HG03439 (cell line): Measurements from ENCODE around the gene BMPR2.

ENCODE experiments used
- ATAC-seq: cut with Tn5 transposase; IDR thresholded peaks from one replicate; pipeline ENCODE4 v1.9.1; 2021; ENCODE audit warnings: mild to moderate bottlenecking, moderate library complexity; ENCODE audit not compliant: unreplicated experiment

Gene BMPR2

DNA sequence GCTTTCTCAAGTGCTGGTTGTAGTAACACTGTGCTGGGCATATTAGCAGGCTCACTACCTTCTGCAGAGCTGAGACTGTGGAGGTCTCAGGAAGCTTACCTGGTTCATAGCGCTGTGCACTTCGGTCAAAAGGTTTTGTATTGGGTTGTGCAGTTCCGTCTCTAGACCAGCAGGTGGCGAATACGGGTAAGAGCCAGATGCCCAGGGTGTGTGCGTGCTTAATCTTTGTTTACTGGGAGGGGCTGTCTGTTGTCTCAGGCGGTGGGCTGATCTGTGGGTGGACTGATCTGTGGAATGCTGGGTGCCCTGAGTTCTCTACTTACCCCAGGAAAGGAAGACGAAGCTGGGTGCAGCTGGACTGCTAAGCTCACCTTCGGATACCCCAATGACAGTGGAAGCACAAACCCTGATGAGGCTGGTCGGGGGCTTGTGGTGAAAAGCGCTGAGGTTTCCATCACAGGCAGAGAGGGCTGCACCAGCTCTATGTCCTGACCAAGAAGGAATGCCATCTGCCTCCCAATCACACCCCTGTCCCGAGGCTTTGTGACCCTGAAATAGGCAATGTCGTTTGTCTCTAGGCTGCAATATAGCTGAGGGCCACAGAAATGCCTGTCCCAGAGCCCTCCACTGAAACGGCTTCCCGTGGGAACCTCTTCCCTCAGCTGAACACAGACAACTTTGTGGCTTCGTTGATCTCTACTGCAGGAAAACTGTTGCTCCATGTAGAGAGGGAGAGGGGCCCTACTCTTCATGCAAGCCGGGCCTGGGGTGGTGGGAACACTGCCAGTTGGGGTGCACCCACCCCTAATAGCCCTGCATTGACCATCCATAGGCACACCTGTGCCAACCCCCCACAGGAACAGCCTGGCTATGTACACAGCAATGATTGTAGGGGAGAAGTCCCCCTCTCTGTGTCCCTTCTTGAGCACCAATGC lies 212.8 kb downstream of the BMPR2 start:
- peak; percentile 79 for ATAC-seq

DNA sequence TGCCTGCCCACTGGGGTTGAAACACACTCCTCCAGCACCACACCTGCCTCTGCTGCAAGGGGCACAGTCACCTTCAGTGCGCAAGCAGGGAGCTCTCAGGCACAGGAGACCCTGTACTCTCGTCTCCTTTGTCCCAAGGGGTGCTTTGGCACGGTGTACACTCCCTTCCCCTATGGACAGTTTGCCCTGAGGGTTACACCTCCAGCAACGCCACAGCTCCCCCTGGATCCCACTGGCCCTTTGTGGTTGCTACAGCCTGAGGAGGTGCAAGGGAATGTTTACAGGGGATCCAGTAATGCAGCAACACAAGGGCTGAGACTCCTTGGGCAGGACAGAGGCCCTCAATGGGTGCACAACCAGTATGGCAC lies 213.4 kb downstream of the BMPR2 start:
- ATAC-seq = no peak

DNA sequence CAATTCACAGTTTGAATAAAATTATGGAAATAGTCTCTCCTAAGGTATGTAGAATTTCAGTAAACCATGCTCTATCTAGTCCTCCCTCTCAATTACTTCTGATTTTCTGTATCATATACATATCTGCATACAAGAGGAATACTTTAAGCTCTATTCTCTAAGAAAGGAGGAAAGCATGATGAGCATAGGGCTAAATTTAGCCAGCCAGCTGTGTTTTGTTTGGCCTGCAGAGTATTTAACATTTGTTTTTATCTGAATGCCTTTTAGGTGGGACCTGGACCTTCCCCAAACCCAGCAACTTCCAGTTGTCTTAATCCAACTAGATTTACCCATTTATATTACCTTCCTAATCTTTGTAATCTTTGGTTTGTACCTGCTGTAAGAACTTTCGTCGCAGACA lies 216.4 kb downstream of the BMPR2 start:
- no peak for ATAC-seq

DNA sequence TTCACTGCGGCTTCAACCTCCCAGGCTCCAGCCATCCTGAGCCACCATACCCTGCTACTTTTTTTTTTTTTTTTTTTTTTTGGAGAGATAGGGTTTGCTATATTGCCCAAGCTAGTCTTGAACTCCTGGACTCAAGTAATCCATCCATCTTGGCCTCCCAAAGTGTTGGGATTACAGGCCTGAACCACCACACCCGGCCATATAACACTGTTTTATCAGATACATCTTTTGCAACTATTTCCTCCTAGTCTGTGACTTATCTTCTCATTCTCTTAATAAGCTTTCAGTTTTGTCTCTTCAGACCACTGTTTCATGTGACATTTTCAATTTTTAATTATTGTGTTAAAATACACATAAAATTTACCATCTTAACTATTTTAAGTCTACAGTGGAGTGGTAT lies 223.0 kb downstream of the BMPR2 start:
- ATAC-seq = no peak

GRCh38 chr2:202599911-202600310 lies 223.8 kb downstream of the BMPR2 start:
- no peak for ATAC-seq

GRCh38 chr2:202604699-202605098 lies 228.6 kb downstream of the BMPR2 start:
- no peak for ATAC-seq

DNA sequence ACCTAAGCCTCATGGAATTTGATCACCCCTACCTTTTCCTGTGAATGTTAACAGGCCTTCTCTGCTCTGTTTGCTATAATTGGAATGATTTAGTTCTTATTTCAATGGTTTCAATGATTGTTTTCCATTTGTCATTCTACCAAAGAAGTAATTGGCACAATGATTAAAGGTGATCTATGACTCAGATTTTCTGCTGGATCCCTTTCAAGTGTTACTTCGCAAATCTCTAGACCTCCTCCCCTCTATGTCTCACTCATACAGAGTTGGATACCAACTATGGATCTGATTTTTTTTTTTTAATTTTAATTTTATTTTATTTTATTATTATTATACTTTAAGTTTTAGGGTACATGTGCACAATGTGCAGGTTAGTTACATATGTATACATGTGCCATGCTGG lies 229.0 kb downstream of the BMPR2 start:
- no peak for ATAC-seq

- ATAC-seq = no peak
These were observed 232.2 kb downstream of the BMPR2 start for GRCh38 chr2:202608142-202608852.

- peak; percentile 99 for ATAC-seq
These were observed 233.4 kb downstream of the BMPR2 start for GRCh38 chr2:202609381-202610145.

DNA sequence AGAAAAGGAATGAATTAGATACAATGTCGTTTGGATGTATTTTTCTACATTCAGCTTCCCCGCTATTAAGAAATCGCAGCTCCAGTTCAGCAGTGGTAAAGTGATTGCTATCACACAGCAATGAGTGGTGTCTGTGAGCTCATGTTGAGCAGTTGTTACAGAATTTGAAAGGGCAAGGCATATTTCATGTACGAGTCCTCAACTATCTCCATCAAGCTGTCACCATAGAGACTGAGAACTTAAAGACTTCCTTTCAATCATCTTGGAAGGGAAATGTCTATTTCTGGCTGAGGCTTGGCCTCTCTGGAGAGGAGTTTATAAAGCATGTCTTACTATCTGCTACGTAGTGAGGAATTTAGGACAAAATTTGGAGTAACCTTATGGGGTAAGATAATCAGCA lies 234.3 kb downstream of the BMPR2 start:
- no peak for ATAC-seq

- no peak for ATAC-seq
These were observed 236.0 kb downstream of the BMPR2 start for GRCh38 chr2:202612145-202612544.

- ATAC-seq = no peak
These were observed 237.4 kb downstream of the BMPR2 start for GRCh38 chr2:202613479-202613878.
